B cell (primary cell): Measurements from ENCODE around the gene ONECUT3. TPM values are rescaled to one million over a fixed set of nuclear protein-coding genes. Genes with fewer than 3 reads are reported as not detected.

ENCODE experiments used
- ATAC-seq: fragments of 200-7000 bp; cut with Tn5 transposase; one replicate; pipeline ENCODE4 v1.10.0; 2021; ENCODE audit warnings: low read depth, mild to moderate bottlenecking, moderate number of reproducible peaks, moderate library complexity
- CTCF ChIA-PET: fragments of 350-600 bp; sonication (Branson Sonifier 250); formaldehyde crosslinking; loops from one replicate; lab custom pipeline; 2021; ENCODE audit warnings: antibody characterized with exemption, inconsistent platforms; lab: Charles Lee
- POLR2A ChIA-PET: fragments of 350-600 bp; sonication (Branson Sonifier 250); formaldehyde crosslinking; loops from one replicate; lab custom pipeline; 2021; ENCODE audit warnings: antibody characterized with exemption; lab: Charles Lee
- DNase-seq: peaks from one replicate; pipeline ENCODE4 v3.0.0; 2013
- H2AFZ ChIP-seq: 2 replicates; pipeline ENCODE4 v1.6.1; 2012; ENCODE audit warnings: mild to moderate bottlenecking, low read depth, low read length; ENCODE audit not compliant: insufficient read depth, poor library complexity, severe bottlenecking
- H3K27ac ChIP-seq, 2 donors: 1 replicate in 1 of 2; 2 replicates in 1 of 2; pipeline ENCODE4 v1.5.1; 2012 to 2013; ENCODE audit warnings: low read length in 2 of 2, mild to moderate bottlenecking in 2 of 2, moderate library complexity in 1 of 2
- H3K27me3 ChIP-seq, 4 experiments: fragments of 200-600 bp in 1 of 4; sonication (generic) in 1 of 4; replicated peaks in 1 of 4; 1 replicate in 2 of 4; 2 replicates in 2 of 4; pipeline versions ENCODE4 v1.6.1 to v1.7.0; 2013 to 2016; ENCODE audit warnings: low read length in 3 of 4, mild to moderate bottlenecking in 2 of 4, mixed read lengths in 1 of 4, moderate library complexity in 1 of 4; ENCODE audit not compliant: insufficient read depth in 4 of 4, control insufficient read depth in 3 of 4; ENCODE audit errors: control extremely low read depth in 1 of 4
- H3K36me3 ChIP-seq, 2 experiments: replicated peaks in 1 of 2; 1 replicate in 1 of 2; 2 replicates in 1 of 2; pipeline versions ENCODE4 v1.6.1 to v1.7.1; 2013; ENCODE audit warnings: low read length in 1 of 2; ENCODE audit not compliant: insufficient read depth in 2 of 2, control insufficient read depth in 1 of 2; ENCODE audit errors: control extremely low read depth in 1 of 2, extremely low read depth in 1 of 2
- H3K4me1 ChIP-seq, 2 donors: fragments of 200-600 bp in 1 of 2; sonication (generic) in 1 of 2; 1 replicate in 1 of 2; 2 replicates in 1 of 2; pipeline versions ENCODE4 v1.5.1 to v1.6.1; 2013 to 2017; ENCODE audit warnings: low read length in 2 of 2; ENCODE audit not compliant: control insufficient read depth in 2 of 2, insufficient read depth in 2 of 2
- H3K4me2 ChIP-seq: replicated peaks from 2 replicates; pipeline ENCODE3; 2012; ENCODE audit warnings: mild to moderate bottlenecking, low read depth, low read length; ENCODE audit not compliant: poor library complexity, severe bottlenecking
- H3K4me3 ChIP-seq, 5 experiments: fragments of 200-600 bp in 1 of 5; sonication (generic) in 1 of 5; 1 replicate in 3 of 5; 2 replicates in 2 of 5; pipeline versions ENCODE4 v1.5.1 to v1.7.0; 2011 to 2016; ENCODE audit warnings: low read length in 4 of 5, mild to moderate bottlenecking in 4 of 5, low read depth in 2 of 5, control low read depth in 1 of 5, moderate library complexity in 1 of 5; ENCODE audit not compliant: insufficient read depth in 1 of 5; ENCODE audit errors: control extremely low read depth in 1 of 5, extremely low read depth in 1 of 5
- H3K79me2 ChIP-seq: fragments of 200-600 bp; sonication (generic); one replicate; pipeline ENCODE4 v1.6.0; 2016; ENCODE audit warnings: low read length; ENCODE audit not compliant: control insufficient read depth, insufficient read depth
- H3K9ac ChIP-seq: fragments of 200-600 bp; sonication (generic); 2 replicates; pipeline ENCODE4 v1.6.1; 2017; ENCODE audit warnings: mild to moderate bottlenecking, low read length, moderate library complexity
- H3K9me3 ChIP-seq, 3 donors: one replicate each; pipeline versions ENCODE4 v1.6.1 to v1.7.1; 2013; ENCODE audit warnings: low read length in 2 of 3; ENCODE audit not compliant: control insufficient read depth in 2 of 3, insufficient read depth in 1 of 3; ENCODE audit errors: control extremely low read depth in 1 of 3
- H4K20me1 ChIP-seq: 2 replicates; pipeline ENCODE4 v1.6.0; 2012; ENCODE audit warnings: mild to moderate bottlenecking, low read length; ENCODE audit not compliant: insufficient read depth, control insufficient read depth, poor library complexity, severe bottlenecking
- H3K27ac Mint-ChIP-seq: one replicate; pipeline ENCODE4 v1.8.0; 2021; ENCODE audit warnings: mixed read lengths
- H3K27me3 Mint-ChIP-seq: one replicate; pipeline ENCODE4 v1.8.0; 2021; ENCODE audit warnings: mixed read lengths
- H3K4me1 Mint-ChIP-seq: one replicate; pipeline ENCODE4 v1.8.0; 2021; ENCODE audit warnings: mixed read lengths
- H3K4me3 Mint-ChIP-seq: one replicate; pipeline ENCODE4 v1.8.0; 2021; ENCODE audit warnings: mixed read lengths
- H3K9me3 Mint-ChIP-seq: one replicate; pipeline ENCODE4 v1.8.0; 2022; ENCODE audit warnings: mixed read lengths; ENCODE audit not compliant: insufficient read depth
- EZH2 ChIP-seq: IDR thresholded peaks from 2 replicates; pipeline ENCODE4 v1.6.1; 2012; ENCODE audit warnings: borderline replicate concordance, low read depth, mild to moderate bottlenecking, moderate library complexity, low read length; ENCODE audit not compliant: insufficient read depth, poor library complexity, severe bottlenecking
- WGBS: methylation state at CpG from one replicate; pipeline ENCODE4 v1.1.5; 2013; ENCODE audit warnings: missing lambda C conversion rate; ENCODE audit not compliant: insufficient coverage; 5-methylcytosine and 5-hydroxymethylcytosine counted together
- intact Hi-C: fragments of 100-400 bp; cut with micrococcal nuclease; formaldehyde crosslinking; loops from one replicate; pipeline ENCODE4 v1.10.0; 2022
- polyA plus RNA-seq: library from polyadenylated mRNA; depleted of rRNA; stranded (reverse); fragments of >200 nt; gene quantifications from 2 replicates; pipeline ENCODE4 v1.2.3, GENCODE V29; 2012
- total RNA-seq, 2 donors: library from RNA; stranded (reverse); fragments of 120-200 nt in 1 of 2; gene quantifications; 1 replicate in 1 of 2; 2 replicates in 1 of 2; pipeline versions ENCODE4 v1.2.3 to v1.2.4, GENCODE V29; 2013 to 2022
- TF ChIP-seq, protein P1 (sequence below): fragments of 200-600 bp; IDR thresholded peaks from one replicate; pipeline ENCODE4 v1.8.0; 2022; ENCODE audit warnings: antibody characterized with exemption, mild to moderate bottlenecking

ONECUT3 gene
- total and polyA plus RNA-seq, 2 donors (not counting 1 experiment from before 2014, with no cell fraction given): not detected

DNA sequence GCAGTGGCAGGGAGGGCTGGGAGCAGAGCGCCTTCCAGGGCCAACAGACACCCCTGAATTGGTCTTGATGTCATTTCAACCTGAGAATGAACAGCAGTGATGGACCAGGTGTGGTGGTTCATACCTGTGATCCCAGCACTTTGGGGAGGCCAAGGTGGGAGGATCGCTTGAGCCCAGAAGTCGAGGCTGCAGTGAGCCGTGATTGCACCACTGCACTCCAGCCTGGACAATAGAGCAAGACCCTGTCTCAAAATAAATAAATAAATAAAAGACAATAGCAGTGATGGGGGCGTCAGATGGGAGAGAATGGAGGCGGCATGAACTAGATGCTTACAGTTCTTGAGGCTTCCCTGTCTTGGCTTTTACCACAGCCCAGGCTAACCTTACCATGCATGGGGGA, 46.1 kb upstream of the ONECUT3 start:
- H3K36me3 ChIP-seq: no peaks in the 10 kb centered on the region
- no peak overlapping the region for H2AFZ ChIP-seq
- peaks cover 2% of the 10 kb centered on the region for H3K9me3 Mint-ChIP-seq
- H3K27me3 ChIP-seq: peaks cover 0 to 18% (median 0%) of the 10 kb centered on the region in 4 experiments
- no peak overlapping the region for H3K27ac Mint-ChIP-seq
- 84% methylated on average over 2 of the region's 6 CpGs for WGBS
- no peaks in the 10 kb centered on the region for H4K20me1 ChIP-seq
- H3K4me1 Mint-ChIP-seq: no peaks in the 10 kb centered on the region
- no peaks in the 10 kb centered on the region for H3K79me2 ChIP-seq
- H3K27ac ChIP-seq: no peak overlapping the region
- CTCF ChIA-PET: no interaction called here
- TF ChIP-seq, protein P1, sequence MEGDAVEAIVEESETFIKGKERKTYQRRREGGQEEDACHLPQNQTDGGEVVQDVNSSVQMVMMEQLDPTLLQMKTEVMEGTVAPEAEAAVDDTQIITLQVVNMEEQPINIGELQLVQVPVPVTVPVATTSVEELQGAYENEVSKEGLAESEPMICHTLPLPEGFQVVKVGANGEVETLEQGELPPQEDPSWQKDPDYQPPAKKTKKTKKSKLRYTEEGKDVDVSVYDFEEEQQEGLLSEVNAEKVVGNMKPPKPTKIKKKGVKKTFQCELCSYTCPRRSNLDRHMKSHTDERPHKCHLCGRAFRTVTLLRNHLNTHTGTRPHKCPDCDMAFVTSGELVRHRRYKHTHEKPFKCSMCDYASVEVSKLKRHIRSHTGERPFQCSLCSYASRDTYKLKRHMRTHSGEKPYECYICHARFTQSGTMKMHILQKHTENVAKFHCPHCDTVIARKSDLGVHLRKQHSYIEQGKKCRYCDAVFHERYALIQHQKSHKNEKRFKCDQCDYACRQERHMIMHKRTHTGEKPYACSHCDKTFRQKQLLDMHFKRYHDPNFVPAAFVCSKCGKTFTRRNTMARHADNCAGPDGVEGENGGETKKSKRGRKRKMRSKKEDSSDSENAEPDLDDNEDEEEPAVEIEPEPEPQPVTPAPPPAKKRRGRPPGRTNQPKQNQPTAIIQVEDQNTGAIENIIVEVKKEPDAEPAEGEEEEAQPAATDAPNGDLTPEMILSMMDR: no peak
- TF ChIP-seq EZH2: no peak
- no peak overlapping the region for H3K4me2 ChIP-seq
- DNase-seq: no peak
- no peak overlapping the region for H3K4me3 Mint-ChIP-seq
- intact Hi-C loops: no loop called here
- peaks cover 27% of the 10 kb centered on the region for H3K27me3 Mint-ChIP-seq
- H3K4me1 ChIP-seq: no peaks in the 10 kb centered on the region
- H3K4me3 ChIP-seq: no peak overlapping the region
- no peak overlapping the region for H3K9ac ChIP-seq
- no peak for ATAC-seq
- peaks cover 0 to 16% (median 0%) of the 10 kb centered on the region in 3 donors for H3K9me3 ChIP-seq
- POLR2A ChIA-PET: no interaction called here

DNA sequence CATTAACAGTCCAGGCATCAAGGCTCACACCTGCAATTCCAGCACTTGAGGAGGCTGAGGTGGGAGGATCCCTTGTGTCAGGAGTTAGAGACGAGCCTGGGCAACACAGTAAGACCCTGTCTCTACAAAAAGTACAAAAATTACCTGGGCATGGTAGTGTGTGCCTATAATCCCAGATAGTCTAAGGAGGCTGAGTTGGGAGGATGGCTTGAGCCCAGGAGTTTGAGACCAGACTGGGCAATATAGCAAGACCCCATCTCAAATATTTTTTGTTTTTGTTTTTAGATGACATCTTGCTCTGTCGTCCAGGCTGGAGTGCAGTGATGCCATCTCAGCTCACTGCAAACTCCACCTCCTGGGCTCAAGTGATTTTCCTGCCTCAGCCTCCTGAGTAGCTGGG, 40.1 kb upstream of the ONECUT3 start:
- DNase-seq: no peak
- POLR2A ChIA-PET: interaction anchor here (0.6 kb wide), 1 partner anchor 131 kb away, joined by 3 read pairs; no protein-coding TSS in a partner anchor
- Histone ChIP-seq H3K27me3 (peaks cover 0 to 18% (median 8%) of the 10 kb centered on the region in 4 experiments), H3K4me1 (peaks cover 0 to 3% of the 10 kb centered on the region in 2 donors), H2AFZ (no peak overlapping the region), H3K27ac (no peak overlapping the region), H3K79me2 (no peaks in the 10 kb centered on the region), H3K4me3 (no peak overlapping the region), H3K4me2 (no peak overlapping the region), H3K36me3 (no peaks in the 10 kb centered on the region), H4K20me1 (no peaks in the 10 kb centered on the region), H3K9ac (no peak overlapping the region), H3K9me3 (peaks cover 0 to 4% (median 0%) of the 10 kb centered on the region in 3 donors)
- Mint-ChIP-seq H3K4me1 (no peaks in the 10 kb centered on the region), H3K27ac (no peak overlapping the region), H3K9me3 (peaks cover 4% of the 10 kb centered on the region), H3K27me3 (peaks cover 41% of the 10 kb centered on the region), H3K4me3 (no peak overlapping the region)
- ATAC-seq: no peak
- intact Hi-C loops: no loop called here
- TF ChIP-seq, protein P1: no peak
- no peak for TF ChIP-seq EZH2
- WGBS: no CpG with 5 or more reads among the region's 2 CpGs
- CTCF ChIA-PET: no interaction called here
